NT2/D1 (cell line): Measurements from ENCODE around the gene SLC39A13.

Experiments
- SUZ12 ChIP-seq: IDR thresholded peaks from 2 replicates; pipeline ENCODE4 v1.6.1; 2011; ENCODE audit not compliant: insufficient read length, insufficient read depth; ENCODE audit errors: extremely low read depth
- YY1 ChIP-seq: IDR thresholded peaks from 2 replicates; pipeline ENCODE4 v1.6.1; 2011; ENCODE audit not compliant: insufficient read length, insufficient read depth

DNA sequence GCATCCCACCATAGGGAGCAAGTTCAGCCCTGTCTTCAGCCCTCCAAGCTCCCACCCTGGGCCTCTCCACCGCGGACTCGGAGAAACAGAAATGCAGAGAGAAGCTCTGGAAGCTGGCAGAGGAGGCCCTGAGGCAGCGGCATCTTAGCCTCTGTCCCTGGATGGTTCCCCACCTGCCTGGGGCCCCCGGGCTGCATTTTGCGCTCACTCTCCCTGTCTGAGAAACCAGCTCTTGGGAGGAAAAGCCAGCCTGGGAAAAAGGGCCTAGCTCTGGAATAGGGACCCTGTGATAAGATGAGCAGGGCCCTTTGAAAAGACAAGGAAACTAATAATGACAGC, 18.0 kb upstream of the SLC39A13 start:
- TF ChIP-seq SUZ12 (no peak), YY1 (no peak)
